GM18861 (cell line): ENCODE measurements around the gene OBSL1.

ENCODE experiments used
- ATAC-seq: cut with Tn5 transposase; IDR thresholded peaks from one replicate; pipeline ENCODE4 v1.9.1; 2021; ENCODE audit not compliant: unreplicated experiment

OBSL1 gene

GRCh38 chr2:219516888-219517287 lies 54.5 kb downstream of the OBSL1 start:
- ATAC-seq = no peak

- ATAC-seq = no peak
Observed at GRCh38 chr2:219515874-219516629, 55.3 kb downstream of the OBSL1 start.

DNA sequence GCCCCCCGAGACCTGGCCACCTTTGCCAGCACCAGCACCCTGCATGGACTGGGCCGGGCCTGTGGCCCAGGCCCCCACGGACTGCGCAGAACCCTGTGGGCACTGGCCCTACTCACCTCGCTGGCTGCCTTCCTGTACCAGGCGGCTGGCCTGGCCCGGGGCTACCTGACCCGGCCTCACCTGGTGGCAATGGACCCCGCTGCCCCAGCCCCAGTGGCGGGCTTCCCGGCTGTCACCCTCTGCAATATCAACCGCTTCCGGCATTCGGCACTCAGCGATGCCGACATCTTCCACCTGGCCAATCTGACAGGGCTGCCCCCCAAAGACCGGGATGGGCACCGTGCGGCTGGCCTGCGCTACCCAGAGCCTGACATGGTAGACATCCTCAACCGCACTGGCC lies 56.5 kb downstream of the OBSL1 start:
- no peak for ATAC-seq

GRCh38 chr2:219514196-219514761 lies 57.1 kb downstream of the OBSL1 start, which contains the start of gene ASIC4:
ASIC4 (plus strand) TSS chr2:219514482; CDS start chr2:219514725, 243 bp downstream.
- ATAC-seq = no peak

GRCh38 chr2:219513787-219514186 lies 57.6 kb downstream of the OBSL1 start:
- no peak for ATAC-seq

- ATAC-seq = no peak
Observed at GRCh38 chr2:219512524-219513216, 58.7 kb downstream of the OBSL1 start.

DNA sequence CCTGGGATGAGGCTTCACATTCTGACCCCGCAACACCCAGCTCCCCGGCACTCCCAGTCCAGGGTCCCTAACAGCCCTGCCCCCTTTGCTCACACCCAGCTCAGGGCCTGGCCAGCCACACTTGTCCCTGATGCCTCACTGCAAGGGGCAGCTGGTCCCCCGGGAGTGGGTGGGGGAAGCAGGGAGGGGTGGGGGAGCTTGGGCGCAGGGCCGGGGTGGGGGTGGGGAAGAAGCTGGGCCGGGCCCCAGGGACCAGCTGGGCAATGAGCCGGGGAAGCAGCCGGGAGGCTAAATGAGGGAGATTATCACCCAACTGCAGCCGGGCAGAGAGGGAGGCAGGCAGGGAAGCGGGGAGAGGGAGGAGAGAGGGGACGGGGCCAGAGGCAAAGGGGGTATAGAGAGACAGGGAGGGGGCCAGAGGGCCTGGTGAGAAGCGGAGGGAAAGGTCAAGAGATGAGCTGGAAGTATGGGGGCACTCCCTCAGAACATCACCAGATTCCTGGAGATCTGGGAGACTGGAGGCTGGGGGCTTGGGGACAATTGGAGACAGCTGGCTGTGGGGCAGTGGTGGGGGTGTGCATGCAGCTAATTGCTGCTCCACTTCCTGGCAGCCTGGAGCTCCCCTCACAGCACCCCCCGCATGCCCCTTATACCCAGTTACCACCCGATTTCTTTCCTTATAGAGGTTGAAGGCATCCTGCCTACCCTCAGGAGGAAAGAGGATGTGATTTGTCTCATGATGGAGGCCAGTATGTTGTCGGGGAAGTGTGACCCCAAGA lies 59.6 kb downstream of the OBSL1 start:
- no peak for ATAC-seq

DNA sequence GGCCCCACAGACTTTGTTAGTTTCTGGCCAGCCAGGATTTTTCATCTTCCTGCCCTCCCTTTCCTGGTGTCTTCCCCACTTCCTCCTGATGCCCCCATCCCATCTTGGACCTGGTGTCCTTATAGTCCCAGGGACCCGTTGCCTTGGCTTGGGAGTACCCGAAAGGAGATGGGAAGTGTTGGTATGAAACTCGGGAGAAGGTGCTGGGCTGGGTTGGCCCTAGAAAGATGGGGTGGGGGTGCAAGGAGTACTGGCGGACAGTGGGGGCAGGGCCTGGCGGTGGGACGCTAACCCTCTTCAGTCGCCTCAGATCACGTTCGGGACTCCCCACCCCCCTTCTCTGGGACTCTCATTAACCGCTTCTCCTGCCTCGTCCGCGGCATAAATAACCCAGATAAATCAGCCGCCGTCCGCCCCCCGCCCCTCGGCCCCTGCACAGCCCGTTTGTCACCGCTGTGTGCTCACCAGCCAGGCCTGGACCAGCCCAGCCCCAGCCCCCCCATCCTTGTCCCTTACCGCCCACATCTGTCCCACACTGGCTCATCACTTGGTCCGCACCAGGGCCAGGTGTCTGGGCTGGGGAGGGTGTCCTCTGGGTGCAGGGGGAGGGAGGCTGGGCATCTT lies 60.7 kb downstream of the OBSL1 start:
- no peak for ATAC-seq

- ATAC-seq = peak; percentile 81
Observed at GRCh38 chr2:219509780-219510511, 61.4 kb downstream of the OBSL1 start.

- no peak for ATAC-seq
Observed at GRCh38 chr2:219508971-219509779, 62.2 kb downstream of the OBSL1 start.

DNA sequence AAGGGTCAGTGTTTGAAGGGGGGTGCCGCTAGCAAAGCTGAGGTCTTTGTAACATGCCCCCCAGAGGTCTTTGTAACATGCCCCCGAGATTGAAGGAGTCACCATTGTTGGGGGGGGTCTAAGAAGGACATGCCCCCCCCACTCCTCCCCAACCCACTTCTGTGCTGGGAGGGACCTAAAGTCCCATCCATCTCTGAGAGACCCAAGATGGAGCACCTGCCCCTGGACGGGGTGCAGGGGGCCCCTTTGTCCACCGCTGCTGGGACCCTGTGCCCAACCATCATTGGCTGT lies 63.0 kb downstream of the OBSL1 start:
- no peak for ATAC-seq

GRCh38 chr2:219507581-219508443 lies 63.5 kb downstream of the OBSL1 start:
- ATAC-seq = no peak

- ATAC-seq = no peak
Observed at GRCh38 chr2:219506802-219507526, 64.4 kb downstream of the OBSL1 start.

- no peak for ATAC-seq
Observed at GRCh38 chr2:219506153-219506801, 65.1 kb downstream of the OBSL1 start.

- ATAC-seq = no peak
Observed at GRCh38 chr2:219505585-219505984, 65.8 kb downstream of the OBSL1 start.

- ATAC-seq = no peak
Observed at GRCh38 chr2:219502618-219503017, 68.7 kb downstream of the OBSL1 start.

DNA sequence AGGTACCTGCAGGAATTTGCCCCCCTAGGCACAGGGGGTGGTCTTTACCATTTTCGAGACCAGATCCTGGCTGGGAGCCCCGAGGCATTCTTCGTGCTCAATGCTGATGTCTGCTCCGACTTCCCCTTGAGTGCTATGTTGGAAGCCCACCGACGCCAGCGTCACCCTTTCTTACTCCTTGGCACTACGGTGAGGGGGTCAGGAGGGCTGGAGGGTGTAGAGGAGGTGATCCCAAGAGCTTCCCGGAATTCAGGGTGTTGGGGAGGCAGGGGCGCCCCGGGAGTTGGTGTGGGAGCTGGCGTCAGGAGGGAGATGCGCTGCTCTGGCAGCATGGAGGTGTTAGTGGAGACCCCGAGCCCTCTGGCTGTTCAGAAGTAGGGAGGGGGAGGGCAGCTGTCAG lies 69.5 kb downstream of the OBSL1 start:
- no peak for ATAC-seq
